ENCODE data around the gene SIRPB2.

DNA sequence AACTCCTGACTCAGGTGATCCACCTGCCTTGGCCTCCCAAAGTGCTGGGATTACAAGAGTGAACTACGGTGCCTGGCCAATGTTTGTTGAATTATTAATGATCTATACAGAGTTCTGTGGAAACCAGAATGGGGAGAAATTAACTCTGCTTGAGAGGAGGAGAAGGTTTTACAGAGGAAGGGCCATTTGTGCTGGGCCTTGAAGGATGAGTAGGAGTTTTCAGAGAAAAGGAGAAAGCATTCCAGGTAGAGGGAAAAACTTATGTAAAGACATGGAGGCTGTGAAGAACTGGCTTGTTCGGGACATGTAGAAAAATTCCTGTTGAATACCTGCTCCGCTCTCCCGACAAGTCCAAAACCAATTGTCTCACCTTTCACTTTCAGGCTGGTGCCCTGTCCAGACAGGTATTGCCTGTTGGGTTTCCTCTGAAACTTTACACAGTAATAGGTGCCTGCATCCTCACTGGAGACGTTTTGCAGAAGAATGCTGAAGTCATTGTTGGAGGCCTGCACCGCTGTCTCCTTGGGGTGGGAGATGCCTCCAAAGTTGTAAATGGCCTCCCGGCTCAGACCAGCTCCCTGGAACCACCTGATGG is 13.2 kb downstream of the SIRPB2 start:
- no peak for TF ChIP-seq ZFX (IDR thresholded peaks at IDR 0.05; ENCODE audit: borderline replicate concordance)
- TF ChIP-seq, protein P1, sequence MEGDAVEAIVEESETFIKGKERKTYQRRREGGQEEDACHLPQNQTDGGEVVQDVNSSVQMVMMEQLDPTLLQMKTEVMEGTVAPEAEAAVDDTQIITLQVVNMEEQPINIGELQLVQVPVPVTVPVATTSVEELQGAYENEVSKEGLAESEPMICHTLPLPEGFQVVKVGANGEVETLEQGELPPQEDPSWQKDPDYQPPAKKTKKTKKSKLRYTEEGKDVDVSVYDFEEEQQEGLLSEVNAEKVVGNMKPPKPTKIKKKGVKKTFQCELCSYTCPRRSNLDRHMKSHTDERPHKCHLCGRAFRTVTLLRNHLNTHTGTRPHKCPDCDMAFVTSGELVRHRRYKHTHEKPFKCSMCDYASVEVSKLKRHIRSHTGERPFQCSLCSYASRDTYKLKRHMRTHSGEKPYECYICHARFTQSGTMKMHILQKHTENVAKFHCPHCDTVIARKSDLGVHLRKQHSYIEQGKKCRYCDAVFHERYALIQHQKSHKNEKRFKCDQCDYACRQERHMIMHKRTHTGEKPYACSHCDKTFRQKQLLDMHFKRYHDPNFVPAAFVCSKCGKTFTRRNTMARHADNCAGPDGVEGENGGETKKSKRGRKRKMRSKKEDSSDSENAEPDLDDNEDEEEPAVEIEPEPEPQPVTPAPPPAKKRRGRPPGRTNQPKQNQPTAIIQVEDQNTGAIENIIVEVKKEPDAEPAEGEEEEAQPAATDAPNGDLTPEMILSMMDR (IDR thresholded peaks at IDR 0.05), result no peak
